Activated CD4-positive, alpha-beta memory T cell treated with anti-CD3 and anti-CD28 coated beads for 36 hours (primary cell): ENCODE data around the gene GNLY. TPM values are rescaled to one million over a fixed set of nuclear protein-coding genes. Genes with fewer than 3 reads are reported as not detected.
"Not testable (repeated sequence)": the region's sequence is repeated elsewhere in the genome, so short reads cannot be mapped to it uniquely, and the experiment has no call there.

Source experiments
- CTCF ChIA-PET: fragments of 350-600 bp; sonication (Branson Sonifier 250); formaldehyde crosslinking; loops from one replicate; lab custom pipeline; 2021; ENCODE audit warnings: antibody characterized with exemption, inconsistent platforms; lab: Charles Lee
- POLR2A ChIA-PET: fragments of 350-600 bp; sonication (Branson Sonifier 250); formaldehyde crosslinking; loops from one replicate; lab custom pipeline; 2021; ENCODE audit warnings: antibody characterized with exemption; lab: Charles Lee
- DNase-seq: peaks from one replicate; pipeline ENCODE4 v3.0.0-alpha.2; 2020
- H3K27ac Mint-ChIP-seq: one replicate; pipeline ENCODE4 v1.8.0; 2021; ENCODE audit warnings: mixed read lengths
- H3K27me3 Mint-ChIP-seq: one replicate; pipeline ENCODE4 v1.8.0; 2021; ENCODE audit warnings: mixed read lengths
- H3K36me3 Mint-ChIP-seq: one replicate; pipeline ENCODE4 v1.8.0; 2021; ENCODE audit warnings: mixed read lengths
- H3K4me1 Mint-ChIP-seq: one replicate; pipeline ENCODE4 v1.8.0; 2021; ENCODE audit warnings: low read depth, mixed read lengths
- H3K4me3 Mint-ChIP-seq: one replicate; pipeline ENCODE4 v1.8.0; 2021; ENCODE audit warnings: mild to moderate bottlenecking, mixed read lengths
- H3K9me3 Mint-ChIP-seq: one replicate; pipeline ENCODE4 v1.8.0; 2021; ENCODE audit warnings: mixed read lengths
- intact Hi-C: fragments of 100-400 bp; cut with micrococcal nuclease; formaldehyde crosslinking; loops from one replicate; pipeline ENCODE4 v1.15.1; 2023
- total RNA-seq, 2 experiments: library from RNA; stranded (reverse); gene quantifications; one replicate each; pipeline ENCODE4 v1.2.3, GENCODE V29; 2021

Gene GNLY
- total RNA-seq, 2 experiments from 2014 or later = 21.5 to 22.8 TPM

GRCh38 chr2:85712849-85713612 is 18.9 kb downstream of the GNLY start:
- no peaks in the 10 kb centered on the region for H3K36me3 Mint-ChIP-seq
- peaks cover under 1% of the 10 kb centered on the region for H3K27me3 Mint-ChIP-seq
- H3K4me3 Mint-ChIP-seq = no peak overlapping the region
- no peaks in the 10 kb centered on the region for H3K4me1 Mint-ChIP-seq
- ChIA-PET CTCF (interaction anchor here (0.5 to 1.4 kb wide), 4 partner anchors 16 to 755 kb away, joined by 3 to 4 read pairs (median 3); no protein-coding TSS in a partner anchor), POLR2A (interaction anchor here (0.7 kb wide), 1 partner anchor 100 kb away, joined by 3 read pairs; no protein-coding TSS in a partner anchor)
- H3K27ac Mint-ChIP-seq = no peak overlapping the region
- DNase-seq = no peak
- H3K9me3 Mint-ChIP-seq = no peaks in the 10 kb centered on the region
- intact Hi-C loops = no loop called here

GRCh38 chr2:85713836-85714235 is 19.7 kb downstream of the GNLY start:
- H3K36me3 Mint-ChIP-seq = no peaks in the 10 kb centered on the region
- CTCF ChIA-PET = interaction anchor here (1.2 kb wide), 1 partner anchor 35 kb away, joined by 3 read pairs; no protein-coding TSS in a partner anchor
- no peaks in the 10 kb centered on the region for H3K4me1 Mint-ChIP-seq
- H3K4me3 Mint-ChIP-seq = no peak overlapping the region
- H3K27me3 Mint-ChIP-seq = no peaks in the 10 kb centered on the region
- H3K27ac Mint-ChIP-seq = no peak overlapping the region
- H3K9me3 Mint-ChIP-seq = no peaks in the 10 kb centered on the region
- POLR2A ChIA-PET = no interaction called here
- intact Hi-C loops = no loop called here
- DNase-seq = no peak

- CTCF ChIA-PET, H3K4me1 Mint-ChIP-seq, H3K27me3 Mint-ChIP-seq: not testable (repeated sequence)
Observed at GRCh38 chr2:85714421-85714820, 20.3 kb downstream of the GNLY start.

GRCh38 chr2:85714841-85715240 is 20.7 kb downstream of the GNLY start:
- Mint-ChIP-seq H3K27ac (no peak overlapping the region), H3K4me3 (no peak overlapping the region), H3K9me3 (no peaks in the 10 kb centered on the region), H3K36me3 (no peaks in the 10 kb centered on the region), H3K27me3 (no peaks in the 10 kb centered on the region), H3K4me1 (no peaks in the 10 kb centered on the region)
- ChIA-PET POLR2A (no interaction called here), CTCF (interaction anchor here (1.3 kb wide), 1 partner anchor 9 kb away, joined by 4 read pairs; no protein-coding TSS in a partner anchor)
- intact Hi-C loops = no loop called here
- no peak for DNase-seq

More at GRCh38 chr2:85714421-85714820, 20.3 kb downstream of the GNLY start:
- intact Hi-C loops, H3K4me3 Mint-ChIP-seq, DNase-seq, H3K27ac Mint-ChIP-seq, H3K9me3 Mint-ChIP-seq, POLR2A ChIA-PET, H3K36me3 Mint-ChIP-seq: not testable (repeated sequence)

- no peak for DNase-seq
- H3K4me3 Mint-ChIP-seq = no peak overlapping the region
- no peaks in the 10 kb centered on the region for H3K4me1 Mint-ChIP-seq
- no peaks in the 10 kb centered on the region for H3K27me3 Mint-ChIP-seq
- H3K9me3 Mint-ChIP-seq = peaks cover 5% of the 10 kb centered on the region
- no peaks in the 10 kb centered on the region for H3K36me3 Mint-ChIP-seq
- no peak overlapping the region for H3K27ac Mint-ChIP-seq
- ChIA-PET CTCF (interaction anchor here (1.4 kb wide), 2 partner anchors 9 to 12 kb away, joined by 4 to 10 read pairs; no protein-coding TSS in a partner anchor), POLR2A (no interaction called here)
- intact Hi-C loops = no loop called here
Observed at GRCh38 chr2:85716346-85716914, 22.3 kb downstream of the GNLY start.

GRCh38 chr2:85717308-85718008 is 23.3 kb downstream of the GNLY start:
- Mint-ChIP-seq H3K4me1 (no peaks in the 10 kb centered on the region), H3K27ac (no peak overlapping the region), H3K4me3 (no peak overlapping the region), H3K9me3 (peaks cover 5% of the 10 kb centered on the region), H3K27me3 (no peaks in the 10 kb centered on the region), H3K36me3 (no peaks in the 10 kb centered on the region)
- DNase-seq = no peak
- ChIA-PET POLR2A (no interaction called here), CTCF (interaction anchor here (1.4 to 2.9 kb wide), 3 partner anchors 9 to 11 kb away, joined by 4 to 15 read pairs (median 10); no protein-coding TSS in a partner anchor)
- intact Hi-C loops = no loop called here

- intact Hi-C loops = no loop called here
- Mint-ChIP-seq H3K4me3 (no peak overlapping the region), H3K27ac (no peak overlapping the region), H3K36me3 (no peaks in the 10 kb centered on the region), H3K4me1 (no peaks in the 10 kb centered on the region), H3K27me3 (no peaks in the 10 kb centered on the region), H3K9me3 (peaks cover 5% of the 10 kb centered on the region)
- DNase-seq = no peak
- ChIA-PET CTCF (interaction anchor here (1.9 to 2.9 kb wide), 2 partner anchors 10 to 81 kb away, joined by 6 to 15 read pairs; no protein-coding TSS in a partner anchor), POLR2A (no interaction called here)
Observed at GRCh38 chr2:85718009-85718391, 23.8 kb downstream of the GNLY start.

- Mint-ChIP-seq H3K4me3 (no peak overlapping the region), H3K4me1 (no peaks in the 10 kb centered on the region), H3K27me3 (no peaks in the 10 kb centered on the region), H3K9me3 (peaks cover 5% of the 10 kb centered on the region), H3K27ac (no peak overlapping the region), H3K36me3 (no peaks in the 10 kb centered on the region)
- intact Hi-C loops = no loop called here
- DNase-seq = no peak
- ChIA-PET POLR2A (no interaction called here), CTCF (interaction anchor here (1.8 to 2.9 kb wide), 4 partner anchors 10 to 95 kb away, joined by 6 to 18 read pairs (median 10); no protein-coding TSS in a partner anchor)
Observed at GRCh38 chr2:85718885-85719492, 24.8 kb downstream of the GNLY start.

- ChIA-PET POLR2A (no interaction called here), CTCF (interaction anchor here (0.5 to 2.9 kb wide), 7 partner anchors 9 to 467 kb away, joined by 3 to 18 read pairs (median 6); no protein-coding TSS in a partner anchor)
- Mint-ChIP-seq H3K27me3 (no peaks in the 10 kb centered on the region), H3K4me1 (no peaks in the 10 kb centered on the region), H3K36me3 (no peaks in the 10 kb centered on the region), H3K27ac (no peak overlapping the region), H3K9me3 (peaks cover 5% of the 10 kb centered on the region), H3K4me3 (no peak overlapping the region)
- no peak for DNase-seq
- intact Hi-C loops = no loop called here
Observed at GRCh38 chr2:85719609-85720240, 25.6 kb downstream of the GNLY start.

GRCh38 chr2:85720533-85720932 is 26.4 kb downstream of the GNLY start:
- ChIA-PET CTCF (interaction anchor here (1.6 to 2.9 kb wide), 4 partner anchors 9 to 94 kb away, joined by 3 to 18 read pairs (median 9); no protein-coding TSS in a partner anchor), POLR2A (no interaction called here)
- H3K4me3 Mint-ChIP-seq = no peak overlapping the region
- DNase-seq = no peak
- no peak overlapping the region for H3K27ac Mint-ChIP-seq
- no peaks in the 10 kb centered on the region for H3K4me1 Mint-ChIP-seq
- intact Hi-C loops = no loop called here
- no peaks in the 10 kb centered on the region for H3K27me3 Mint-ChIP-seq
- H3K9me3 Mint-ChIP-seq = peaks cover 5% of the 10 kb centered on the region
- H3K36me3 Mint-ChIP-seq = no peaks in the 10 kb centered on the region

- Mint-ChIP-seq H3K4me3 (no peak overlapping the region), H3K9me3 (peaks cover 5% of the 10 kb centered on the region), H3K36me3 (no peaks in the 10 kb centered on the region), H3K27ac (no peak overlapping the region), H3K4me1 (no peaks in the 10 kb centered on the region), H3K27me3 (no peaks in the 10 kb centered on the region)
- DNase-seq = no peak
- ChIA-PET POLR2A (no interaction called here), CTCF (interaction anchor here (1.2 to 1.6 kb wide), 2 partner anchors 18 to 92 kb away, joined by 3 read pairs; no protein-coding TSS in a partner anchor)
- intact Hi-C loops = no loop called here
Observed at GRCh38 chr2:85721641-85722040, 27.5 kb downstream of the GNLY start.
